HepG2 (cell line): ENCODE results near the gene IRF2. TPM values are rescaled to one million over a fixed set of nuclear protein-coding genes. Genes with fewer than 3 reads are reported as not detected.

Experiments used
- ATAC-seq: fragments of 200-7000 bp; cut with Tn5 transposase; 3 replicates; pipeline ENCODE4 v1.9.1; 2020; ENCODE audit warnings: mild to moderate bottlenecking, moderate library complexity
- BruUV-seq: library from RNA; stranded (reverse); fragments of 400-500 nt; replicated peaks from 2 replicates; lab custom pipeline; 2021; lab: Mats Ljungman, UMichigan
- CTCF ChIA-PET: fragments of 300-600 bp; formaldehyde crosslinking; extraction: SDS; loops from one replicate; lab custom pipeline; 2021; ENCODE audit warnings: low total read pairs, inconsistent platforms, low intra/inter-chr PET ratio; lab: Yijun Ruan, JAX
- POLR2A ChIA-PET: fragments of 350-600 bp; sonication (Branson Sonifier 250); formaldehyde crosslinking; loops from one replicate; lab custom pipeline; 2020; ENCODE audit warnings: antibody characterized with exemption, inconsistent platforms; lab: Yijun Ruan, JAX
- DNase-seq: peaks from one replicate; pipeline ENCODE4 v3.0.0-alpha.2; 2015; ENCODE audit warnings: low spot score
- FAIRE-seq: peaks from 3 replicates; lab custom pipeline; 2011; peaks lifted over from hg19 to GRCh38; lab: Jason Lieb, UNC
- H2AFZ ChIP-seq: one replicate; pipeline ENCODE4 v1.6.1; 2011; ENCODE audit warnings: low read length, inconsistent platforms
- H3K27ac ChIP-seq: fragments of 300-600 bp; 3 replicates; pipeline ENCODE4 v1.8.0; 2011; ENCODE audit warnings: mixed run types, mild to moderate bottlenecking, mixed read lengths, low read length, inconsistent platforms; ENCODE audit not compliant: insufficient read depth; ENCODE audit errors: extremely low read length
- H3K27me3 ChIP-seq, 2 experiments: fragments of 200-600 bp in 1 of 2; 2 replicates in 1 of 2; 3 replicates in 1 of 2; pipeline versions ENCODE4 v1.6.0 to v1.8.0; 2011; ENCODE audit warnings: low read length in 2 of 2, mild to moderate bottlenecking in 2 of 2, moderate library complexity in 2 of 2, inconsistent platforms in 1 of 2; ENCODE audit not compliant: insufficient read depth in 2 of 2, control insufficient read depth in 1 of 2
- H3K36me3 ChIP-seq, 2 experiments: fragments of 200-600 bp in 1 of 2; replicated peaks in 1 of 2; 2 replicates in 1 of 2; 3 replicates in 1 of 2; pipeline versions ENCODE4 v1.5.1 to v1.8.0; 2011; ENCODE audit warnings: low read length in 2 of 2, inconsistent platforms in 1 of 2; ENCODE audit not compliant: insufficient read depth in 2 of 2, control insufficient read depth in 1 of 2
- H3K4me1 ChIP-seq: 2 replicates; pipeline ENCODE4 v1.5.1; 2012; ENCODE audit warnings: low read length, inconsistent platforms; ENCODE audit not compliant: insufficient read depth
- H3K4me2 ChIP-seq: 2 replicates; pipeline ENCODE4 v1.6.0; 2011; ENCODE audit warnings: low read depth, low read length, inconsistent platforms
- H3K4me3 ChIP-seq, 3 experiments: fragments of 200-600 bp in 1 of 3; sonication (generic), shearing (Covaris generic) in 1 of 3; replicated peaks in 1 of 3; 2 replicates each; pipeline ENCODE4 v1.5.1; 2011 to 2016; ENCODE audit warnings: low read length in 3 of 3, inconsistent platforms in 2 of 3, low read depth in 2 of 3, mild to moderate bottlenecking in 2 of 3, control low read depth in 1 of 3, mixed read lengths in 1 of 3; ENCODE audit not compliant: insufficient read depth in 1 of 3
- H3K79me2 ChIP-seq: one replicate; pipeline ENCODE4 v1.6.1; 2011; ENCODE audit warnings: low read length, inconsistent platforms; ENCODE audit not compliant: insufficient read depth
- H3K9ac ChIP-seq: 2 replicates; pipeline ENCODE4 v1.6.0; 2011; ENCODE audit warnings: mild to moderate bottlenecking, low read depth, low read length, inconsistent platforms; ENCODE audit not compliant: insufficient read depth
- H3K9me3 ChIP-seq: 2 replicates; pipeline ENCODE4 v1.5.1; 2012; ENCODE audit warnings: mild to moderate bottlenecking, low read length
- H4K20me1 ChIP-seq: 2 replicates; pipeline ENCODE4 v1.6.0; 2011; ENCODE audit warnings: inconsistent platforms, mild to moderate bottlenecking, low read length, moderate library complexity; ENCODE audit not compliant: insufficient read depth
- DNMT3B ChIP-seq: conservative IDR thresholded peaks from 2 replicates; pipeline ENCODE4 v1.6.1; 2016; ENCODE audit warnings: missing biosample characterization, control low read depth
- THAP11 ChIP-seq: IDR thresholded peaks from 2 replicates; pipeline ENCODE4 v1.6.1; 2016; ENCODE audit warnings: missing biosample characterization, missing genetic modification reagents
- ZFX ChIP-seq: sonication (generic); formaldehyde crosslinking; IDR thresholded peaks from 2 replicates; pipeline ENCODE4 v1.4.0; 2020; ENCODE audit warnings: mild to moderate bottlenecking, low read depth, missing genetic modification reagents, moderate library complexity
- ZMYM3 ChIP-seq: sonication (generic); formaldehyde crosslinking; IDR thresholded peaks from 2 replicates; pipeline ENCODE4 v1.5.1; 2020; ENCODE audit warnings: mild to moderate bottlenecking, missing genetic modification reagents
- ZNF629 ChIP-seq: sonication (generic); formaldehyde crosslinking; conservative IDR thresholded peaks from 2 replicates; pipeline ENCODE4 v1.5.0; 2020; ENCODE audit warnings: missing genetic modification reagents
- WGBS: methylation state at CpG from one replicate; pipeline ENCODE4 v1.1.6; 2017; ENCODE audit warnings: low lambda C conversion rate; 5-methylcytosine and 5-hydroxymethylcytosine counted together
- in situ Hi-C: cut with HindIII; loops from 2 replicates; pipeline ENCODE4 v1.10.0; 2017; ENCODE audit warnings: low pct_unique_long_range_greater_than_20kb; ENCODE audit not compliant: extremely low pct_ligation_motif_present
- intact Hi-C: fragments of 100-400 bp; cut with micrococcal nuclease; formaldehyde crosslinking; loops from one replicate; pipeline ENCODE4 v1.10.0; 2022; ENCODE audit not compliant: unreplicated experiment
- polyA plus RNA-seq, 8 experiments: library from polyadenylated mRNA; depleted of rRNA in 3 of 8; stranded (reverse) in 7 of 8; unstranded in 1 of 8; fragments of >200 nt; fragmentation: Illumina TruSeq in 4 of 8; extraction: Trizol in 4 of 8; gene quantifications; 2 replicates each; pipeline versions ENCODE4 v1.2.1 to v1.2.3, GENCODE V29; 2011 to 2016; ENCODE audit warnings: low read depth in 4 of 8, missing spikeins in 1 of 8, mixed read lengths in 1 of 8; ENCODE audit not compliant: insufficient read depth in 1 of 8
- total RNA-seq, 5 experiments: library from RNA; depleted of rRNA; stranded (reverse); fragments of >200 nt; fragmentation: Illumina TruSeq; extraction: Trizol; gene quantifications; 2 replicates each; pipeline ENCODE4 v1.2.3, GENCODE V29; 2016; ENCODE audit warnings: low read depth in 1 of 5
- TF ChIP-seq, protein P1 (sequence below): sonication (generic); formaldehyde crosslinking; IDR thresholded peaks from 2 replicates; pipeline ENCODE4 v1.5.1; 2020; ENCODE audit warnings: missing genetic modification reagents, mild to moderate bottlenecking, borderline replicate concordance

IRF2 gene
- total and polyA plus RNA-seq, 2 of the 13 experiments (the other 11 are each of a cell fraction or from before 2014, with no cell fraction given), result 15.5 to 28.8 TPM

DNA sequence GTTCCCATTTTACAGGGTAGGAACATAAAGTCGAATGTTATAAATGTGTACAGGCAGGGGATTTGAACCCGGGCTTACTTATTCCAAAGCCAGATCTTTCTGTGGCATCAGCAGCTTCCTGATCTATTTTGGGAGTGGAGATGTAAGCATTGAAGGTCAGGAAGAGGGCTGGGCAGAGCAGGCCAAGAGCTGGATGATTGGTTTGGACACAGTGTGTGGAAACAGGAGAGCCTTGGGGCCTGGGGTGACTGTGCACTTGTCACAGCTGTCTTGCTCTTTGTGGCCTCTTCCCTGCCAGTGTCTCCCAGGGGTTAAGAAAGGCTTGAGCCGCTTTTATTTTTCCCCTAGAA is 128.8 kb downstream of the IRF2 start:
- in situ Hi-C loops (no loop called here), intact Hi-C loops (loop anchor here (5.0 kb wide), 3 partner anchors 58 to 127 kb away; partner anchors contain the start of gene IRF2)
- WGBS, result 72% methylated on average over 3 of the region's 3 CpGs
- ChIA-PET POLR2A (interaction anchor here (0.6 to 1.6 kb wide), 3 partner anchors 8 to 19 kb away, joined by 3 to 4 read pairs (median 3); no protein-coding TSS in a partner anchor), CTCF (no interaction called here)
- Histone ChIP-seq H3K9ac (no peak overlapping the region), H2AFZ (no peak overlapping the region), H3K27ac (peak overlapping the region; percentile 22), H3K9me3 (no peaks in the 10 kb centered on the region), H3K4me1 (peaks cover 72% of the 10 kb centered on the region), H3K4me2 (no peak overlapping the region), H3K4me3 (no peak overlapping the region), H3K79me2 (no peaks in the 10 kb centered on the region), H3K27me3 (no peaks in the 10 kb centered on the region), H4K20me1 (no peaks in the 10 kb centered on the region), H3K36me3 (no peaks in the 10 kb centered on the region)
- no peak for DNase-seq
- TF ChIP-seq, protein P1, sequence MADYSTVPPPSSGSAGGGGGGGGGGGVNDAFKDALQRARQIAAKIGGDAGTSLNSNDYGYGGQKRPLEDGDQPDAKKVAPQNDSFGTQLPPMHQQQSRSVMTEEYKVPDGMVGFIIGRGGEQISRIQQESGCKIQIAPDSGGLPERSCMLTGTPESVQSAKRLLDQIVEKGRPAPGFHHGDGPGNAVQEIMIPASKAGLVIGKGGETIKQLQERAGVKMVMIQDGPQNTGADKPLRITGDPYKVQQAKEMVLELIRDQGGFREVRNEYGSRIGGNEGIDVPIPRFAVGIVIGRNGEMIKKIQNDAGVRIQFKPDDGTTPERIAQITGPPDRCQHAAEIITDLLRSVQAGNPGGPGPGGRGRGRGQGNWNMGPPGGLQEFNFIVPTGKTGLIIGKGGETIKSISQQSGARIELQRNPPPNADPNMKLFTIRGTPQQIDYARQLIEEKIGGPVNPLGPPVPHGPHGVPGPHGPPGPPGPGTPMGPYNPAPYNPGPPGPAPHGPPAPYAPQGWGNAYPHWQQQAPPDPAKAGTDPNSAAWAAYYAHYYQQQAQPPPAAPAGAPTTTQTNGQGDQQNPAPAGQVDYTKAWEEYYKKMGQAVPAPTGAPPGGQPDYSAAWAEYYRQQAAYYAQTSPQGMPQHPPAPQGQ, result no peak
- TF ChIP-seq ZNF629 (CRISPR knock-in tag) (peak; percentile 74), THAP11 (CRISPR knock-in tag) (peak; percentile 27; the same call in 1 of the 2 replicates), ZFX (CRISPR knock-in tag) (0 out of 2 replicates have a peak, but pooled peaks have one; percentile 28), ZMYM3 (CRISPR knock-in tag) (0 out of 2 replicates have a peak, but pooled peaks have one; percentile 39), DNMT3B (no peak)
- no peak for ATAC-seq
- BruUV-seq, result no TSS peak
- FAIRE-seq, result no peak
